Measurements from ENCODE around the gene NRTN.
"Not testable (repeated sequence)": the region's sequence is repeated elsewhere in the genome, so short reads cannot be mapped to it uniquely, and the experiment has no call there.

The NRTN gene

DNA sequence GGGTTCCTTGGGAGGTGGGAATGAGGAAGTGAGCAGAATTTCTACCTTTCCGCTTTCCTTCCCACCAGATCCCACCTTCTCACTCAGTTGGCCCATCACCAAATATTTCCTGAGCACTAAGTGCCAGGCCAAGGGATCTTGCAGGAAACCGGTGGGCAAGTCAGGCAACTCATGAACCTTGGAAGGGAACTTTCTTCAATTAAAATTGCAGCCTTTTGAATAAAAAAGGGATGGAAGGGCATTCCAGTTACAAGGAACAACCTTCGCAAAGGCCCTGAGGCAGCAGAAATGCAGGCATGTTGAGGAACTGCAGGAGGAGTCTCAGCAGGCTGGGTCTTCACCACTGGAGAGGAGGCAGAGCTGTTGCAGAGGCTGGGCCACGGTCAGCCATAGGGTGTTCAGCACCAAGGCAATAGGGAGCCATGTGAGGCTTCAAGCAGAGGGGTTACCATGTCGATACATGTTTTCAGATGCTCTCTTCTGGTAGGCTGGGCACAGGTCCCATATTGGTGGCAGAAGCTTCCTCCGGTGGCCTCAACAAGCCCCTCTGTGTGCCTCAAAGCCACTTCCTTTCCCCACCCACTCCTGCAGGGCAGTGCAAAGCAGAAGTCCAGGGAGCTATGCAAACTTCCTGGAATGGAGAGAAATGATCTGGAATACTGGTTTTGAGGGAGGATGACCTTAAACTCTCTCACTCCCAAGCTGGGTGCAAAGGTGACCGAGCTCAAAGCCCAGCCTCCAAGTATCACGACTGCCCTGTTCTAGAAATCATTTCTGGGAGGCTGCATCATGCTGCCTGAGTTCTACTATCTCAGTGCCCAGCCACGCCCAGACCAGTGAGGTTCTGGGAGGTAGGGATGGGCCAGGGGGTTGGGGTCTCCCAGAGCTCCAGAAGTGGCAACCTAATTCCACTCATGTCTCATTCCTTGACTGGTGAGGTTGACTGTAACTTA, 34.5 kb downstream of the NRTN start, which contains the start of gene FUT6:
FUT6 (minus strand) TSS at position 638 of the 953 bp plus-strand sequence. CDS start 7,135 bp downstream, outside the sequence.
- DNase-seq, result no peak

DNA sequence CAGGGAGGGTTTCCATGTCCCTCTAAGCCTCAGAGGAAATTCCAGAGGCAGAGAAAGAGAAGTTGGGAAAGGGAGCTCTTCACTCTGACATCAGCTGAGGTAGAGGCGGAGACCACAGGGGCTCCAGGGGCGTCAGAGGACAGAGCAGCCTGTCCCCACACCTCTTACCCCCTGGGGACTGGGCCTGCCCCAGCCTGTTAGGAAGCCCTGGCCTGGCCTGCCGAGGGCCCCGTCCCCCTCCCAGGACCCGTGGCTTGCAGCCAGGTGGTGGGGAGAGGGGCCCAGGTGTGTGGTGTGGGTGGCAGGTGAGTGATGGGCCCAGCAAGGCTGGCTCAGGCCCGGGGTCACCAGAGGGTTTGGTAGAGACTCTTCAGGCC, 36.9 kb downstream of the NRTN start:
- not testable (repeated sequence) for DNase-seq

DNA sequence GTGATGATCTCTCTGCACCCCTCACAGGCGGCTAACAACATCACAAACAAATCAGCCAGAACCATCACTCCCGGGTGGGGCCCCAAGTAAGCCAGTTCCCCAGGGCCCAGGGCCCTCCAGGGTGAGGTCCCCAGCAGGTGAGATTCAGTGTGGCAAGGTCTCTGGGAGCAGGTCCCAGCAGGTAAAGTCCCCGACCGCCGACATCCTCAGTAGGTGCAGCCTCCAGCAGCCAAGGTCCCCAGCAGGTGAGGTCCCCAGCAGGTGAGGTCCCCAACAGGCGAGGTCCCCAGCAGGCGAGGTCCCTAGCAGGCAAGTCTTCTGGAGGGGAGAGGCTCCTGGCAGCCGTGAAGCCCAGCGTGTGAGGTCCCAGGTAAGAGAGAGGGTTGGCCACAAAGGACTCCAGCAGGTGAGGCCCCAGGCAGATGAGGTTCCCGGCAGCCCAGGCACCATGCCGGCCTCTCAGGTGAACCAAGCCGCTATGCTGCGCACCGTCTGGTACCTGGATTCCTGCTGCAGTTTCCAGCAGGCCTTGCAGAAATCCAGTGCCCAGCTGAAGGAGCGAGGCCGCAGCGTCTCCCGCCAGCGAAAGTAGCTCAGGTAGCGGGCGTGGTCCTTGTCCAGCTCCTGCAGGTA, 38.5 kb downstream of the NRTN start:
- no peak for DNase-seq

DNA sequence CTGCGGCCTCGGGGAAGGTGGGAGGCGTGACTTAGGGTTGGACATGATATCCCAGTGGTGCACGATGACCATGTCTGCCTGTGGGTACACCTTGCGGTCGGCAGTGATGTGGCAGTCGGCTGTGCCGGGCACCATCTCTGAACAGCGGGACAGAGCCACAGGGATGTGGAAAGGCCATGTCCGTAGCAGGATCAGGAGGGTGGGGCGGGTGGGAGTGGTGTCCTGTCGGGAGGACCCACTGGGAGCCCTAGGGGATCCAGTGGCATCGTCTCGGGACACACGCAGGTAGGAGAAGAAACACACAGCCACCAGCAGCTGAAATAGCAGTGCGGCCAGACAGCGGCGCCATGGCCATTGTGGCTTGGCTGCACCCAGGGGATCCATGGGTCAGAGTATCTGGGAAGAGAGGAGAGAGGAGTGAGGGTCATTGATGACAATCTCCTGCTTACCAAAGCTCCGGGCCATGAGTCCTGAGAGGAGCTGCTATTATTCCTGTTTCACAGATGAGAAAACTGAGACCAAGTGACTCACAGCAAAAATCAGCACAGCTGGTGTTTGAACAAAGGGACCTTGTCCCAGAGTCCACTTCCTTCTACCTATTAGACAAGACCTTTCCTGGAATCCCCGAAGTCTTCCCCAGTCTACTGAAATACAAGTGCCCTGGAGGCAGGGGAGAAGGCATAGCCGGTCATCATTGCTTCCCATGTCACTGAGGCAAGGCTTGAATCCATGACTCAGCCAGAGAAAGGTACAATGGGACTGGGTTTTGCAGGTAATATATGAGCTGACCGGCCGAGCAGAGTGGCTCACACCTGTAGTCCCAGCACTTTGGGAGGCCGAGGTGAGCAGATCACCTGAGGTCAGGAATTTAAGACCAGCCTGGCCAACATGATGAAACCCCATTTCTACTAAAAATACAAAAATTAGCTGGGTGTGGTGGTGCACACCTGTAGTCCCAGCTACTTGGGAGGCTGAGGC, 39.9 kb downstream of the NRTN start:
- DNase-seq, result no peak

DNA sequence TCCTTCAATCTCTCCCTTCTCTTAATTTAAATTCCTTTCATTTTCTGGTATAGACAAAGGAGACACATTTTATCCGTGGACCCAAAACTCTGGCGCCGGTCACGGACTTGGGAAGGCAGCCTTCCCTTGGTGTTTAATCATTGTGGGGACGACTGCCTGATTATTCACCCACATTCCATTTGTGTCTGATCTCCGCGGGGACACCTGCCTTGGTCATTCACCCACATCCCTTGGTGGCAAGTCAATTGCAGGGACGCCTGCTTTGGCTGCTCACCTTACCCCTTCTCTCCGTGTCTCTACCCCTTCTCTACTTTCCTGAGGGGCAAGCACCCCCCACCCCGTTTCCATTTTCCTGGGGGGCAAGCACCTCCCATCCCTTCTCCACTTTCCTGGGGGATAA, 43.0 kb downstream of the NRTN start:
- DNase-seq, result not testable (repeated sequence)

DNA sequence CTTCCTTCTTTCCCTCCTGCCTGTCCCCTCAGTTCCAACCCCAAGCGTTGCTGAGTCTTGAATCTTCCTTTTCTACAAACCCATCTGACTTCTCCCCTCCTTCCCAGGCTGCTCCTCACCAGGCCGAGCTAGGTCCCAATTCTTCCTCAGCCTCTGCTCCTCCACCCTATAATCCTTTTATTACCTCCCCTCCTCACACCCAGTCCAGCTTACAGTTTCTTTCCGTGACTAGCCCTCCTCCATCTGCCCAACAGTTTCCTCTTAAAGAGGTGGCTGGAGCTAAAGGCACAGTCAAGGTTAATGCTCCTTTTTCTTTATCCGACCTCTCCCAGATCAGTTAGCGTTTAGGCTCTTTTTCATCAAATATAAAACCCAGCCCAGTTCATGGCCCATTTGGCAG, 43.8 kb downstream of the NRTN start:
- DNase-seq, result not testable (repeated sequence)

DNA sequence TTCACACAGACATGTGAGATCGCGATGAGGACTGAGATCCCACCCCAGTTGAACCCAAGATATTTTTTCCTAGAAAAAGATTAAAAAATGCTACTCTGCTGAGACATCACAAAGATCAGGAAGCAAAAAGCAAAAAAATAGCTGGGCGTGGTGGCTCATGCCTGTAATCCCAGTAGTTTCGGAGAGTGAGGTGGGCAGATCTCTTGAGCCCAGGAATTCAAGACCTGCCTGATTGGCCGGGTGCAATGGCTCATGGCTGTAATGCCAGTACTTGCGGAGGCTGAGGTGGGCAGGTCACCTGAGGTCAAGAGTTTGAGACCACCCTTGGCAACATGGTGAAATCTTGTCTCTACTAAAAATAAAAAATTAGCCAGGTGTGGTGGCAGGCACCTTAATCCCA, 45.3 kb downstream of the NRTN start:
- no peak for DNase-seq

DNA sequence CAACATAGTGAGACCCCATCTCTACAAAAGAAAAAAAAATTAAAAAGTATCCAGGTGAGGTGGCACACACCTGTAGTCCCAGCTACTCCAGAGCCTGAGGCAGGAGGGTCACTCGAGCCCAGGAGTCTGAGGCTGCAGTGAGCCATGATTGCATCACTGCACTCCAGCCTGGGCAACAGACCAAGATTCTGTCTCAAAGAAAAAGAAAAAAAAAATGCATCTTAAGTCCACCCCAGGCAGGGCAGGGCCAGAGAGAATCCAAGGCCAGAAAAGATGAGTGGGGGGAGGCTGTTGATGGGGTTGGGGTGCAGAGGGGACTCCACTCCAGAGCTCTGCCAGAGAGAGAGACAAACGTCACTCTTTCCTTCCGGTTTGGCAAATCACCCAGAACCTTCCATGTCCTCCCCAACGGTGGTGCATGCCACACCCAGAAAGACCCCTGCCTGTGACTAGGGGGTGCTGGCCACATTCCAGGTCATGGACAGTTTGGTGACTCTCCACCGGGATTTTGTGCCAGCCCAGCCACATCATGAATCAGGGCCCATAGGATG, 46.0 kb downstream of the NRTN start:
- DNase-seq, result peak; percentile 19

DNA sequence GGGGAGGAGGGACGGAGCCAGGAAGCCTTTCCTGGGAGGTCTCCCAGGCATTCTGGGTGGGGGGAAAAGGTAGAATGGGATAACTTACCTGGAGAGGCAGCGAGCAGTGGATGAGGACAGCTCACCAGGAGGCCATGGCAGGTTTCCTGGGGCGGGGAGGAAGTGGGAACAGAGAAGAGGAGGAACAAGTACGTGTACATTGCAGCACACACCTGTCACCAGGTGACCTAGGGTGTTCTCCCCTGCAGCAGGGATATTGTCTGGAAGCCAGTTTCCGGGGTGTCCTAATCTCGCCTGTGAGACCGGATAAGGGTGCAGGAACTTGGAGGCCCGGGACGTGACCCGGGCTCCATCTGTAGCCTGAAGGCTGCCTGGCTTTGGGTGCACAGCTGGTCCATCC, 46.4 kb downstream of the NRTN start, which contains the start of gene FUT3:
FUT3 (minus strand) TSS at position 148 of the 400 bp plus-strand sequence.
- DNase-seq, result no peak

DNA sequence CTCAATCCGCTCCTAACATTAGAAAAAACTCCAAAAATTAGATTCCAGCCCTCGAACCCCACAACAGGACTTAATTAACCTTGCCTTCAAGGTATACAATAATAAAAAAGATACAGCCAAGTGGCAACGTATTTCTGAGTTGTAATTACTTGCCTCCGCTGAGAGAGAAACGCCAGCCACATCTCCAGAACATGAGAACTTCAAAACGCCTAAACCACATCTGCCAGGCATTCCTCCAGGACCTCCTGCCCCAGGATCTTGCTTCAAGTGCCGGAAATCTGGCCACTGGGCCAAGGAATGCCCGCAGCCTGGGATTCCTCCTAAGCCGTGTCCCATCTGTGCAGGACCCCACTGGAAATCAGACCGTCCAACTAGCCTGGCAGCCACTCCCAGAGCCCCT, 49.3 kb downstream of the NRTN start:
- DNase-seq, result not testable (repeated sequence)

DNA sequence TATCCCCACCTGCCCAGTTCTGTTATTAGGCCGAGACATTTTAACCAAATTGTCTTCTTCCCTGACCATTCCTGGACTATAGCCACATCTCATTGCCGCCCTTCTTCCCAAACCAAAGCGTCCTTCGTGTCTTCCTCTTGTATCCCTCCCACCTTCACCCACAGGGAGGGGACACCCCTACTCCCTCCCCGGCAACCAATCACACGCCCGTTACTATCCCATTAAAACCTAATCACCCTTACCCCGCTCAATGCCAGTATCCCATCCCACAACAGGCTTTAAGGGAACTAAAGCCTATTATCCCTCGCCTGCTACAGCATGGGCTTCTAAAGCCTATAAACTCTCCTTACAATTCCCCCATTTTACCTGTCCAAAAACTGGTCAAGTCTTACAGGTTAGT, 50.3 kb downstream of the NRTN start:
- not testable (repeated sequence) for DNase-seq

DNA sequence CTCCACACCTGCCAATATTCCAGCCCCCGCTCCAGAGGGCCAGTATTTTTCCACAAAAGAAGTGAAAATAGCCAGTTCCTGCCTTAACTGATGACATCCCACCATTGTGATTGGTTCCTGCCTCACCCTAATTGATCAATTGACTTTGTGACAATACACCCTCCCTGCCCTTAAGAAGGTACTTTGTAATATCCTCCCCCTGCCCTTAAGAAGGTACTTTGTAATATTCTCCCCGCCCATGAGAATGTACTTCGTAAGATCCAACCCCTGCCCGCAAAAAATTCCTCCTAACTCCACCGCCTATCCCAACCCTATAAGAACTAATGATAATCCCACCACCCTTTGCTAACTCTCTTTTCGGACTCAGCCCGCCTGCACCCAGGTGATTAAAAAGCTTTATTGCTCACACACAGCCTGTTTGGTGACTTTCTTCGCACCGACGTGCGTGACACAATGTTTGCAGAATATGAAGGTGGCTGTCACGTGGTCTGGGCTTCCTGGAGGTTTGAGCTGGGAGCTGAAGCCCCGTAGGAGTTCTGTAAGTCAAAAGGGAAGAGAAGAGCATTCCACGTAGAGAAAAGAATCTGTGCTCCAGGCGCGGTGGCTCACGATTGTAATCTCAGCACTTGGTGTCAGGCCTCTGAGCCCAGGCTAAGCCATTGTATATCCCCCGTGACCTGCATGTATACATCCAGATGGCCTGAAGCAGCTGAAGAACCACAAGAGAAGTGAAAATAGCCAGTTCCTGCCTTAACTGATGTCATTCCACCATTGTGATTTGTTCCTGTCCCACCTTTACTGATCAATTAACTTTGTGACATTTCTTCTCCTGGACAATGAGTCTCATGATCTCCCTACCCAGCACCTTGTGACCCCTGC, 52.6 kb downstream of the NRTN start:
- DNase-seq, result no peak

DNA sequence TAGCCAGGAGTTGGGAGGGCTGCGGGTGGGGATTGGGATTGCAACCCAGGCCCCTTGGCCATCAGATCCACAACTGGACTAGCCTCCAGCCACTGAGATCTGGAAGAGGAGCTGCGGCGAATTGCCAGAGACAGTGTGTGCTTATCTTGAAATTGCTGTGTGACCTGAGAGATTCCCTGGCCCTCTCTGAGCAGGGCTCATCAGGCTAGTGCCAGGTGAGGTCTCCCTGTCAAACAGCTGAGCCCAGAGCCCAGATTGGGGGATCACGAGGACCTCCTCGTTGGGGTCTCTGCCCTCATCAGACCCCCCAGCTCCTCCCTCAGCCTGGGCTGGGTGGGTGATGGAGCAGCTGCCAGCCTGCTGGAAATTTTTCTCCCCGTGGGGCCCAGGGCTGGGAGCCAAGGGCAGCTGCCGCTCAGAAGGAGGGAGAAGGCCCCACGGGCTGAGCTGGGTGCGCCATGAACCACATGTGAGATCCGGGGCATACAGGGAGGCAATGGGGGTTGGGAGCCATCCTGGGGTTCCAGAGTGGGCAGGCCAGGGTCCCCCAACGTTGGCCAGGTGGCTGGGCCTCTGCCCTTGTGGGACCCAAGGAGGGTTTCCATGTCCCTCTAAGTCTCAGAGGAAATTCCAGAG, 58.3 kb downstream of the NRTN start:
- no peak for DNase-seq

DNA sequence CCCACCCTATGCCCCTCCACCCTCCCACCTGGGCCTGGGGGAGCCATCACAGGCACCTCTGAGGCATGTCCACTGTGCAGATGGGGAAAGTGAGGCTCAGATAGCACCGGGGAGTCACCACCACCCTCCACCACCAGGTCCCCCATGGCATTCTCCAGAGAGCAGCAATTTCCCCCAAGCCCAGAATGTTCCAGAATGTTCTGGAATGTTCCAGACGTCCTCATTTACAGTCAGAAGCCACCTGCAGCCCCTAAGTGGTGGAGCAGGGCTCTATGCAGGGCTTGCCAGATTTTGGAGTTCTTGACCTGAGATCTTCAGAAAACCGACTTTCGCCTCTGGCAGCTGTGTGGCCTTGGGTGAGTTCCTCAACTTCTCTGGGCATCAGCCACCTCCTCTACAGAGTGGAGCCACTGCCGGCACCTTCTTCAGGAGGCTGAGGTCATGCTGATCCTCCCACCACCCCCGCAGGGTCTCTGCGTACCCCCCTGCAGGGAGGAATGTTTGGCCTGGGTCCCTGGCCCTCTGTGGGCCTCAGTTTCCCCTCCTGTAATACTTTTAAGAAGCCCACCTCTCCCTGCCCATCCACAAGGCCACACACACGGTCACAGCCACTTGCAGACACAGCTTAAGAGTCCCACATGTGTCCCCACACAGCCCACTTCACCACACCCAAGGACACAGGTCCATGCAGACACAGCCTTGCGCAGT, 59.3 kb downstream of the NRTN start:
- DNase-seq, result no peak

DNA sequence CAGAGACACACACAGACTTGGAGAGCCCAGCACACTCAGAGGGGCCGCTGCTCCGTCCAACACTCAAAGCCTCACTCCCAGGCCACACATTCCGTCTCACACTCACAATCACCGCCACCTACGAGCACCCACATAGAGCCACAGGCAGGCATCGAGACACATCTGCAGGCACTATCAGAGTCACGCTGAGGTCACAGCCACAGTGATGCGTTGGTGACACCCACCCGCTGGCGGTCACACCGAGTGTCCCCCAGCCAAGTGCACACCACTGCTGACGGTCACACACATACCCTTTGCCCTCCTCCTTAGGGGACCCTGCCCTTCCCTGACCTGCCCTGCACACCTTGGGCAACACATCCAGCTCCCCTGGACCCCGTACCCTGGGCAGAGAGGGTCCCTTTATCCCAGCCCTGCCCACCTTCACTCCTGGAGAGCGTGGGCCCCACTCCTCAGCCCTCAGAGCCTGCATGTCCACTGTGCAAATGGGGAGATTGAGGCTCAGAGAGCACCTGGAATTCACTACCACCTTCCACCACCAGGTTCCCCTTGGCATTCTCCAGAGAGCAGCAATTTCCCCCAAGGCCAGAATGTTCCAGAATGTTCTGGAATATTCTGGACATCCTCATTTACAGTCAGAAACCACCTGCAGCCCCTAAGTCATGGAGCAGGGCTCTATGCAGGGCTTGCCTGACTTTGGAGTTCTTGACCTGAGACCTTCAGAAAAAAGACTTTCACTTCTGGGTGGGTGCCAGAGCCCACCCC, 60.0 kb downstream of the NRTN start:
- DNase-seq, result no peak

DNA sequence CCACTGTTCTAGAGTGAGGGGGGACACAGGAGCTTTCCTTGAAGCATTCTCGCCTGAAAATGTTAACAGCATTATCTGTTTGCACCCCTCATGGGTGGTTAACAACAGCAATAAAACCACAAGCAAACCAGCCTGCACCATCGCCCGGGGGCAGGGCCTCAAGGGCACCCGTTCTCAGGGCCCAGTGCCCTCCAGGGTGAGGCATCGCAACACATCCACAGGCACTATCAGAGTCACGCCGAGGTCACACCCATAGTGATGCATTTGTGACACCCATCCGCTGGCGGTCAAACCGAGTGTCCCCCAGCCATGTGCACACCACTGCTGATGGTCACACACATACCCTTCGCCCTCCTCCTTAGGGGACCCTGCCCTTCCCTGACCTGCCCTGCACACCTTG, 60.9 kb downstream of the NRTN start:
- no peak for DNase-seq

DNA sequence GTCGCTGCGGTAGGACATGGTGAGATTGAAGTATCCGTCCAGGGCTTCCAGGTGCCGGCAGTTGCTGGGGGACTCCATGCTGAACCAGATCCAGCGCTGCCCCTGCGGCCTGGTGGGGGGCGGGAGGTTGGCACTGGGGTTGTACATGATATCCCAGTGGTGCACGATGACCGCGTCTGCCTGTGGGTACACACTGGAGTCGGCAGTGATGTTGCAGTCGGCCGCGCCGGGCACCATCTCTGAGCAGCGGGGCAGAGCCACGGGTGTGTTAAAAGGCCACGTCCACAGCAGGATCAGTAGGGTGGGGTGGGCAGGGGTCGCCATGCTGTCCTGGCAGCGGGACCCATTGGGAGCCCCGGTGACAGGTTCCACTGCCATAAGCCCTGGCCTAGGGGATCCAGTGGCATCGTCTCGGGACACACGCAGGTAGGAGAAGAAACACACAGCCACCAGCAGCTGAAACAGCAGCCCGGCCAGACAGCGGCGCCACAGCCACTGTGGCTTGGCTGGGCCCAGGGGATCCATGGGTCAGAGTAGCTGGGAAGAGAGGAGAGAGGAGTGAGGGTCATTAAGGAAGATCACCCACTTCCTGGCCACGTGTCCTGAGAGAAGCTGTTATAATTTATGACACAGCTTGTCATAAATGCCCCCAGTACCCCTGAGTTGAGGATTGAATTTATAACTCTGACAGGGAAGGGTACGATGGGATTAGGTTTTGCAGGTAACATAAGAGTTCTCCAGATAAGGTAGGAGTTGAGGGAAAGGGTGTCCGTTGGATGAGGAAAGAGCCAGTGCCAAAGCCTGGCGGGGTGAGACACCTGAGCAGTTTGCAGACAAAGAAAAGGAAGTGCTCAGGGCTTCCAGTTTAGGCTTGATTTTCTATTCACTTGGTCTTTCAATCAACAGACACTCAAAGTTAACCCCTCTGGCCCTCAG, 62.6 kb downstream of the NRTN start:
- no peak for DNase-seq

DNA sequence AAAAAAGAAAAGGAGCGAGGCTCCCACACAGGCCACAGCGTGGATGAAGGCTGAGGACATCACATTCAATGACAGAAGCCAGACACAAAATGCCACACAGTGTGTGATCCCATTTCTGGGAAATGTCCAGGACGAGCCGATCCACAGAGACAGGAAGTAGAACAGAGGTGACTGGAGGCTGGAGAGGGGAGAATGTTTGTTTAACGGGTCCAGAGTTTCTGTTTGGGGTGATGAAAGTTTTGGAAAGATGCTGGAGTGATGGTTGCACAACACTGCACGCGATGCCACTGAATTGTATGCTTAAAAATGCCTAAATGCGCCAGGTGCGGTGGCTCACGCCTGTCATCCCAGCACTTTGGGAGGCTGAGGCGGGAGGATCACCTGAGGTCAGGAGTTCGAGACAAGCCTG, 66.1 kb downstream of the NRTN start:
- no peak for DNase-seq

Measured in NCI-H446 treated with DMSO at 0.1 percent for 48 hours (cell line).